Measurements from ENCODE around the gene P3H4.
A peak's percentile ranks its signal among the peaks of the same experiment; 100 is the strongest.

The P3H4 gene

DNA sequence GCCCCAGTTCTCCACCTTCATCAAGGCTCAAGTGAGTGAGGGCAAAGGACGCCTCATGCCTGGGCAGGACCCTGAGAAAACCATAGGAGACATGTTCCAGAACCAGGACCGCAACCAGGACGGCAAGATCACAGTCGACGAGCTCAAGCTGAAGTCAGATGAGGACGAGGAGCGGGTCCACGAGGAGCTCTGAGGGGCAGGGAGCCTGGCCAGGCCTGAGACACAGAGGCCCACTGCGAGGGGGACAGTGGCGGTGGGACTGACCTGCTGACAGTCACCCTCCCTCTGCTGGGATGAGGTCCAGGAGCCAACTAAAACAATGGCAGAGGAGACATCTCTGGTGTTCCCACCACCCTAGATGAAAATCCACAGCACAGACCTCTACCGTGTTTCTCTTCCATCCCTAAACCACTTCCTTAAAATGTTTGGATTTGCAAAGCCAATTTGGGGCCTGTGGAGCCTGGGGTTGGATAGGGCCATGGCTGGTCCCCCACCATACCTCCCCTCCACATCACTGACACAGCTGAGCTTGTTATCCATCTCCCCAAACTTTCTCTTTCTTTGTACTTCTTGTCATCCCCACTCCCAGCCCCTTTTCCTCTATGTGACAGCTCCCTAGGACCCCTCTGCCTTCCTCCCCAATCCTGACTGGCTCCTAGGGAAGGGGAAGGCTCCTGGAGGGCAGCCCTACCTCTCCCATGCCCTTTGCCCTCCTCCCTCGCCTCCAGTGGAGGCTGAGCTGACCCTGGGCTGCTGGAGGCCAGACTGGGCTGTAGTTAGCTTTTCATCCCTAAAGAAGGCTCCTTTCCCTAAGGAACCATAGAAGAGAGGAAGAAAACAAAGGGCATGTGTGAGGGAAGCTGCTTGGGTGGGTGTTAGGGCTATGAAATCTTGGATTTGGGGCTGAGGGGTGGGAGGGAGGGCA, 10.7 kb upstream of the P3H4 start:
- no peak for DNase-seq (ENCODE audit: low spot score)

DNA sequence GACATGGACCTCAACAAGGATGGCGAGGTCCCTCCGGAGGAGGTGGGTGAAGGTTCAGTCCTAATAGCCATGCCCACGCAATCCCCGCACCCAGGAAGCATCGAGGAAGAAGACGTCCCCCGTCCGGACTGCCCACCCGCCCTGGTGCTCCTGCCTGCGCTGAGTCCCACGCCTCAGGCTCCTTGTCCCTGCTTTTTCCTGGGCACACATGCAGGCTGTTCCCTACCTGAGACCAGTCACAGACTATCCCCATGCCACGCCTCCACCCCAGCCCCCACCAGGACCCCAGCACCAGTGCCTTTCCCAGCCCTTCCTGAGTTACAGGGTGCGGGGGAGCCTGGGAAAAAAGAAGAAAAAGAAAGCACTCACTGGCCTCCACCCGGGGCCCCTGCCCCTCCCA, 10.0 kb upstream of the P3H4 start:
- no peak for DNase-seq (ENCODE audit: low spot score)

- no peak for DNase-seq (ENCODE audit: low spot score)
These were observed 6.3 kb upstream of the P3H4 start for GRCh38 chr17:41818024-41818423.

GRCh38 chr17:41816637-41817320, 5.0 kb upstream of the P3H4 start:
- DNase-seq (ENCODE audit: low spot score): no peak

GRCh38 chr17:41814195-41814594, 2.4 kb upstream of the P3H4 start:
- no peak for DNase-seq (ENCODE audit: low spot score)

- no peak for DNase-seq (ENCODE audit: low spot score)
These were observed 2.0 kb upstream of the P3H4 start for GRCh38 chr17:41813699-41814124.

GRCh38 chr17:41813152-41813680, 1.5 kb upstream of the P3H4 start:
- DNase-seq (ENCODE audit: low spot score): no peak

DNA sequence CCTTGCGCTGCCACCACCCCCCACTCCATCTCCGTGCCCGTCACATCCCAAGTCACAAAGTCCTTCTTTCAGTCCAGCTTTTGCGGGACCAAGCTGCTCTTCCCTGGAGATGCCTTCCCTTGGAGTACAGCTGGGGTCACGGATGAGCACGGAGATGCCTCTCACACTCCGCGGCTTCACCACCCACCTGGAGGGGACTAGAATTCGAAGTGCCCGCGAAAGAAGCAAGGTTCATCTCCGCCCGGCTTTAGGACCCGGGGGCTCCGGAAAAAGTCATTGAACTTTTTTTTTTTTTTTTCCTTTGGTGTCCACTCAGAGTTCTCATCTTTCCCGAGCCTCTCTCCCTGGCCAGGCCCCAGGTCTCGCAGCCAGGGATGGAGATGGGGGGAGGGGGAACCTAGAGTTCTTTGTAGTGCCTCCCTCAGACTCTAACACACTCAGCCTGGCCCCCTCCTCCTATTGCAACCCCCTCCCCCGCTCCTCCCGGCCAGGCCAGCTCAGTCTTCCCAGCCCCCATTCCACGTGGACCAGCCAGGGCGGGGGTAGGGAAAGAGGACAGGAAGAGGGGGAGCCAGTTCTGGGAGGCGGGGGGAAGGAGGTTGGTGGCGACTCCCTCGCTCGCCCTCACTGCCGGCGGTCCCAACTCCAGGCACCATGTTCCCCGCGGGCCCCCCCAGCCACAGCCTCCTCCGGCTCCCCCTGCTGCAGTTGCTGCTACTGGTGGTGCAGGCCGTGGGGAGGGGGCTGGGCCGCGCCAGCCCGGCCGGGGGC, 817 bp upstream of the P3H4 start, which contains the start of gene FKBP10:
Gene FKBP10 (plus strand): TSS at position 624 of the 771 bp plus-strand sequence. CDS start 31 bp downstream, at position 655.
- peak; percentile 92 for DNase-seq (ENCODE audit: low spot score)

DNA sequence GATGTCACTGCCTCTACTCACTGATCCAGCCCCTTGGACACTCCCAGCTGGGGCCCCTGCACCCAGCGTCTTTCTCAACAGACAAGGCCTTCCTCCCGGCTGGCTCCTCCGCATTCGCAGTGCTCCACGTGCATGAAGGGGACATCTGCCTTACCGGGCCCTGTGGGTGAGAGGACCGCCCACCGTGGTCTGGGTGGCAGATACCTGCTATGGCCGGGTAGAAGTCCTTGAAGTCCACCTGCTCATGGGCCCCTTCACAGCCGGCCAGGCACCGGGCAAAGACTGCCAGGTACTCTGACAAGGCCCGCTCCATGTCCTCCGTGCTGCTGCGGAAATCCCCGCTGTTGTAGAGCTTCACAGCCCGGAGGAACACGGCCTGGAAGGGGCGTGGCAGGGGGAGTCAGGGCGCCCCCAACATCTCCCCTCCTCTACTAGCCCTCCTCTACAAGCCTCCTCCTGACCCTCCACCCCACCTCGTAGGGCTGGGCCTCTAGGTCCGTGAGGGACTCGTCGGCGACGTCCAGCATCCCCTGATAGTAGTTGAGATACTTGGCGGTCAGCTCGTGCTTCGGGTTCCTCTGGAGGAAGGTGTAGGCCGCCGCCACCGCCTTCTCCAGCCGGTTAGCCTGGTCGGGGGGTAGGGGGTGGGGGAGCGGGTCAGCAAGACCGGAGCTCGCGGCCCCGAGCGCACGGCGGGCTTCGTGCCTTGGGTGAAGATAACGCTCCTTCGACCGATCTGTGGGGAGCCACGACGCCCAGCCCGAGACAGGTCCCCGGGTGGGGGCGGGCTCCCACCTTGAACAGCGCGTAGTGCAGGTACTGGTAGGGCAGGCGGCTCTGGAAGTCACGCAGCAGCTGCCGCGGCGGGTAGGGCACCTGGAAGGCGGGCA, 845 bp downstream of the P3H4 start:
- no peak for DNase-seq (ENCODE audit: low spot score)

DNA sequence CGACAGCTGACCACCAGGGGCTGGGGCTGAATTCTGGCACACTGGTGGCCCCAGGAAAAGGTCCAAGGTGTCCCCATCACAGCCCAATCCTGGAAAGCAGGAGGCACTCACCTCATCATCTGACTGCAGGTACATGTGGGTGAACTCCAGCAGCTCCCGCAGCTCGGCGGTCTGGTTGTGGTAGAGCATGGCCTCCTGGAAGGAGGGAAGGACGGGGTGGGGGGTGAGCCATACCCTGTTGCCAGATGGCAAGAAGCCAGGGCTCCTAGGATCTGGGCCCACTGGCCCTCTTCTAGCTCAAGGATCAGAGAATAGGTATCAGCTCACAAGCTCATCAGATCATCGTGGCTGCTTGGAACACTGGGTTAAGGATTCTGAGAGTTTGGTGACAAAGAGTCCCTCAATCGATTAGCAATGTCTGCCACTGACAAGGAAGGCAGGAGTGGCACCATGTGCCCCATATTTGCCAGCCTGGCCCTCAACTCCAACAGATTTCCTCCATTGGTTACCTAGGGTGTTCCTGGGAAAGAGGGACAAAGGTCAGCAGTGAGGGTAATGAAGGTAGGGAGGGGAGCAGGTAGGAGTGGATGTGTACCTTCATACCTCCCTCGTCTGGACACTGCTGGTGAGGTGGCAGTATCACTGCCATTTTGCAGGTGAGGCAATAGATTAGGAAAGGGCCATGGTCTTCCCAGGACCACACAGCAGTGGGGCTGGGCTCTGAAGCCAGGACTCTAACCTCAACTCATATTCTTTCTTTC, 4.9 kb downstream of the P3H4 start:
- DNase-seq (ENCODE audit: low spot score): no peak

- DNase-seq (ENCODE audit: low spot score): no peak
These were observed 8.4 kb downstream of the P3H4 start for GRCh38 chr17:41803049-41804020.

GRCh38 chr17:41801374-41802271, 10.1 kb downstream of the P3H4 start:
- peak; percentile 85 for DNase-seq (ENCODE audit: low spot score)

DNA sequence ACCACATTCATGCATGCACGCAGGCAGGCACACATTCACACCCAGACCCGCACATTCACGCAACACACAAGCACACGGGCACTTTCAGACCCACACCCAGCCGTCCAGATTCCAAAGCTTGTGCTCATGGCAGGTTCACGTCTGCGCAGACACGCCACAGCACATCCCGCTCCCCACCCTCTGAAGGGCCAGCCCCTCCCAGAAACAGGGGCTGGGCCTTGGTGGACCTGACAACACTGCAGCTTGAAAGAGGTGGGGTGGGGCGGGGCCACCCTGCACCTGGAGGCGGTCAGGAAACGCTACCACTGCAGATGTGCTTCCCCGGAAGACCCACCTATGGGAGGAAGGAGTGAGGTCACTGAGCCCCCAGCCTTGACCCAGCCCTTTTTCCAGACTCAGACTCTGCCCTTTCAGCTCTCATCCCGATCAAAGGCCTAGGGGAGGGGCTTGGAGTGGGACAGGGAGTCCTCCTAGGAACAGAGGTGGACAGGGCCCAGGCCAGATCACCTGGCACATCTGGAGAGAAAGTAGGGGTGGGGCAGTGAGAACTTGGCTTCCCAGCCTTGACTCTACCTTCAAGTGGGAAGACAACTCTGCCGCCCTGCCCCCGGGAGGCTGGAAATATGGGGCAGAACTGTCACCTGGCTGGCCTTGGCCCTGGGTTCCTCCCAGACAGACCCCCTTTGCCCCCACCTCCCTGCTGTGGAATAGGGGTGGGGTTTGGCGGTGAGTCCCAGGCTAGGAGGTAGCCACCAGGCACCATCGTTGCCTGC, 11.0 kb downstream of the P3H4 start:
- peak; percentile 78 for DNase-seq (ENCODE audit: low spot score)

GRCh38 chr17:41799366-41799765, 12.4 kb downstream of the P3H4 start:
- DNase-seq (ENCODE audit: low spot score): no peak

DNA sequence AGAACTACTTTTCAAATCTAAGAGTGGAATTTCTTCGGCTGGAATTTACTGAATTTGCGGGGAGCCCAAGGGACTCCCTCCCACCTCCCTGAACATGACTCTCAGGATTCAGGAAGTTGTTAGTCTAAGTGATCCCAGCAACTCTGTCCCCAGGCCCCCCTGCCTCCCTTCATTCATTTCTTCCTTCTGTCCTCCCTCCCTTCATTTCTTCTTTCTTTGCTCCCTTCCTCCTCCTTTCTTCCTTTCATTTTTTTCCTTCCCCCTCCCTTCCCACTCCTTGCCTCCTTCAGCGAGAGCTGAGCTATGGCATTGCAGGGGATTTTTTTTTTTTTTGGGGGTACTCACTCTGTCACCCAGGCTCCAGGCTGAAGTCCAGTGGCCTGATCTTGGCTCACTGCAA, 14.4 kb downstream of the P3H4 start:
- DNase-seq (ENCODE audit: low spot score): no peak

DNA sequence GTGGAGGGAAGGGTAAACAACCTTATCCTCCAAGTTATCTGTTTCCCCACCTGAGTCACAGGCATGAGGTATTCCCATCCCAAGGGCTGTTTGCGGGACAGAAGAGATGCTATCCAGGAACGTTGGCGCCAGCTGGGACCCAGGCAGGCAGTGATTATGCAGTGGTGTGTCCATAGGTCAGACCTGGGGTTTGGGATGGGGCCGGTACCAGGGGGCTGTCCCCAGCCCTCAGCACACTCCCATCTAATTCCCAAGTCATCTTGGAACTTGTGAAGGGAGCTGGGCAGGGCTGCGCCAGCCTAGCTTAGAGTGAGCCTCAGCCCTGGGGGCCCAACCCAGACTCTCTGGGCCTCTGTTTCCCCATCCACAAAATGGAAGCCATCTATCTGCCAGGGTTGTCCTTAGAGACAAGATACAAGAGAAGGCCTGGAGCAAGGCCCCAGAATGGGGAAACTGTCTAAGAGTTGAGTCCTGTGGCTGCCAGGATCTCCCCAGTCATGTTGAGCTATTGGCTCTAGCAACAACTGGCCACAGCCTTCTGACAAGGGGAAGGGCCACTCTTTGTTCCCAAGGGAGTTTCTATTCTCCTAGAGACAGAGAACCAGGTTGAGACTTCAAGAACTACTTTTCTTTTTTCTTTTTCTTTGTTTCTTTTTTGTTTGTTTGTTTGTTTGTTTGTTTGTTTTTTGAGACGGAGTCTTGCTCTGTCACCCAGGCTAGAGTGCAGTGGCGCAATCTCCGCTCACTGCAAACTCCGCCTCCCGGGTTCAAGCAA, 15.4 kb downstream of the P3H4 start:
- no peak for DNase-seq (ENCODE audit: low spot score)
